Activated T-cell treated with anti-CD3 and anti-CD28 coated beads, Interleukin-2, amount 50 U/mL, for 72 hours (primary cell): ENCODE data around the gene LRWD1. TPM values are rescaled to one million over a fixed set of nuclear protein-coding genes. Genes with fewer than 3 reads are reported as not detected.
A peak's percentile ranks its signal among the peaks of the same experiment; 100 is the strongest.
"Not testable (repeated sequence)": the region's sequence is repeated elsewhere in the genome, so short reads cannot be mapped to it uniquely, and the experiment has no call there.

Source experiments
- ATAC-seq, 2 donors: fragments of 150-1000 bp; cut with Tn5 transposase; replicated peaks in 1 of 2; 2 replicates each; pipeline ENCODE4 v1.10.0; 2021; ENCODE audit warnings: moderate library complexity in 2 of 2, mild to moderate bottlenecking in 1 of 2
- DNase-seq, 2 donors: peaks; one replicate each; pipeline ENCODE4 v3.0.0; 2021 to 2022; ENCODE audit warnings: mixed read lengths in 1 of 2
- H3K27ac Mint-ChIP-seq: one replicate; pipeline ENCODE4 v1.8.0; 2022; ENCODE audit warnings: mild to moderate bottlenecking, moderate library complexity, mixed read lengths
- H3K27me3 Mint-ChIP-seq: one replicate; pipeline ENCODE4 v1.8.0; 2022; ENCODE audit warnings: low read depth, mixed read lengths
- H3K36me3 Mint-ChIP-seq, 2 donors: one replicate each; pipeline ENCODE4 v1.8.0; 2022; ENCODE audit warnings: mixed read lengths in 2 of 2, mild to moderate bottlenecking in 1 of 2; ENCODE audit not compliant: insufficient read depth in 2 of 2
- H3K4me1 Mint-ChIP-seq: one replicate; pipeline ENCODE4 v1.8.0; 2022; ENCODE audit warnings: low read depth, mixed read lengths
- H3K4me3 Mint-ChIP-seq, 2 donors: one replicate each; pipeline ENCODE4 v1.8.0; 2022; ENCODE audit warnings: mild to moderate bottlenecking in 2 of 2, mixed read lengths in 2 of 2, moderate library complexity in 2 of 2
- H3K9me3 Mint-ChIP-seq, 2 donors: one replicate each; pipeline ENCODE4 v1.8.0; 2022; ENCODE audit warnings: mixed read lengths in 2 of 2
- total RNA-seq, 2 donors: library from RNA; stranded (reverse); gene quantifications; one replicate each; pipeline ENCODE4 v1.2.3, GENCODE V29; 2022

Gene LRWD1
- total RNA-seq, 2 donors from 2014 or later = 13.1 to 13.6 TPM

GRCh38 chr7:102505298-102506185 lies 40.8 kb downstream of the LRWD1 start:
- ATAC-seq (peak in 1 of 2 donors; percentile 15), DNase-seq (peak in 1 of 2 donors; percentile 2)
- not testable (repeated sequence) for H3K4me1 Mint-ChIP-seq, H3K27ac Mint-ChIP-seq, H3K4me3 Mint-ChIP-seq, H3K9me3 Mint-ChIP-seq, H3K27me3 Mint-ChIP-seq, H3K36me3 Mint-ChIP-seq

GRCh38 chr7:102507410-102508088 lies 42.8 kb downstream of the LRWD1 start:
- not testable (repeated sequence) for H3K36me3 Mint-ChIP-seq, H3K27ac Mint-ChIP-seq, H3K27me3 Mint-ChIP-seq, H3K4me3 Mint-ChIP-seq, H3K9me3 Mint-ChIP-seq, H3K4me1 Mint-ChIP-seq, ATAC-seq
- DNase-seq = peak in 1 of 2 donors; percentile 0

GRCh38 chr7:102510575-102510974 lies 45.8 kb downstream of the LRWD1 start:
- H3K27me3 Mint-ChIP-seq, ATAC-seq, H3K4me3 Mint-ChIP-seq, H3K27ac Mint-ChIP-seq, DNase-seq, H3K9me3 Mint-ChIP-seq, H3K4me1 Mint-ChIP-seq, H3K36me3 Mint-ChIP-seq: not testable (repeated sequence)

- not testable (repeated sequence) for DNase-seq, H3K36me3 Mint-ChIP-seq, H3K27me3 Mint-ChIP-seq, H3K27ac Mint-ChIP-seq, H3K4me1 Mint-ChIP-seq, H3K9me3 Mint-ChIP-seq
- H3K4me3 Mint-ChIP-seq = peak overlapping the region in 1 of 2 donors; percentile 55
- peak; percentile 79 to 80 for ATAC-seq
Observed at GRCh38 chr7:102511860-102512522, 47.2 kb downstream of the LRWD1 start.

GRCh38 chr7:102512642-102513221 lies 47.9 kb downstream of the LRWD1 start:
- not testable (repeated sequence) for H3K36me3 Mint-ChIP-seq, DNase-seq, H3K27ac Mint-ChIP-seq, H3K9me3 Mint-ChIP-seq, H3K27me3 Mint-ChIP-seq, ATAC-seq, H3K4me1 Mint-ChIP-seq
- H3K4me3 Mint-ChIP-seq = peak overlapping the region in 1 of 2 donors; percentile 55

- DNase-seq, ATAC-seq, H3K4me3 Mint-ChIP-seq: not testable (repeated sequence)
Observed at GRCh38 chr7:102514881-102515721, 50.3 kb downstream of the LRWD1 start.

GRCh38 chr7:102515889-102516288 lies 51.1 kb downstream of the LRWD1 start:
- ATAC-seq, H3K27me3 Mint-ChIP-seq, H3K4me3 Mint-ChIP-seq, H3K4me1 Mint-ChIP-seq, H3K36me3 Mint-ChIP-seq, DNase-seq, H3K27ac Mint-ChIP-seq, H3K9me3 Mint-ChIP-seq: not testable (repeated sequence)

More at GRCh38 chr7:102514881-102515721, 50.3 kb downstream of the LRWD1 start:
- H3K27me3 Mint-ChIP-seq, H3K4me1 Mint-ChIP-seq, H3K36me3 Mint-ChIP-seq, H3K9me3 Mint-ChIP-seq, H3K27ac Mint-ChIP-seq: not testable (repeated sequence)

- not testable (repeated sequence) for H3K36me3 Mint-ChIP-seq, DNase-seq, H3K4me3 Mint-ChIP-seq, H3K27me3 Mint-ChIP-seq, H3K27ac Mint-ChIP-seq, H3K9me3 Mint-ChIP-seq, H3K4me1 Mint-ChIP-seq
- peak in 1 of 2 donors; percentile 4 for ATAC-seq
Observed at GRCh38 chr7:102516951-102517350, 52.2 kb downstream of the LRWD1 start.

GRCh38 chr7:102517550-102518147 lies 52.9 kb downstream of the LRWD1 start, which contains the start of gene RASA4B:
TSS of gene RASA4B (minus strand) at chr7:102517777. CDS start at chr7:102517710, 67 bp downstream.
- not testable (repeated sequence) for H3K4me1 Mint-ChIP-seq, H3K27ac Mint-ChIP-seq, H3K36me3 Mint-ChIP-seq, H3K27me3 Mint-ChIP-seq, H3K9me3 Mint-ChIP-seq
- DNase-seq = peak in 1 of 2 donors; percentile 31
- H3K4me3 Mint-ChIP-seq = peak within 1 kb of the TSS; percentile 62 to 72
- ATAC-seq = peak; percentile 96 to 97

- H3K9me3 Mint-ChIP-seq, H3K4me1 Mint-ChIP-seq, DNase-seq, H3K27me3 Mint-ChIP-seq, ATAC-seq, H3K27ac Mint-ChIP-seq, H3K36me3 Mint-ChIP-seq, H3K4me3 Mint-ChIP-seq: not testable (repeated sequence)
Observed at GRCh38 chr7:102520797-102521196, 56.0 kb downstream of the LRWD1 start.
